Subcutaneous adipose tissue (tissue), 4 donors: ENCODE data around the gene KCNF1. TPM values are rescaled to one million over a fixed set of nuclear protein-coding genes. Genes with fewer than 3 reads are reported as not detected.

Source experiments
- total RNA-seq, 4 donors: library from RNA; depleted of rRNA; stranded (reverse); fragments of >200 nt; gene quantifications; one replicate each; pipeline ENCODE4 v1.1.0, GENCODE V29; 2016
- TF ChIP-seq, protein P1 (sequence below): fragments of 450-650 bp; IDR thresholded peaks from one replicate; pipeline ENCODE4 v1.5.1; 2016; ENCODE audit warnings: low read depth, mild to moderate bottlenecking, control low read depth, antibody characterized with exemption, moderate library complexity

Gene KCNF1
- total RNA-seq, 4 donors from 2014 or later, result not detected

DNA sequence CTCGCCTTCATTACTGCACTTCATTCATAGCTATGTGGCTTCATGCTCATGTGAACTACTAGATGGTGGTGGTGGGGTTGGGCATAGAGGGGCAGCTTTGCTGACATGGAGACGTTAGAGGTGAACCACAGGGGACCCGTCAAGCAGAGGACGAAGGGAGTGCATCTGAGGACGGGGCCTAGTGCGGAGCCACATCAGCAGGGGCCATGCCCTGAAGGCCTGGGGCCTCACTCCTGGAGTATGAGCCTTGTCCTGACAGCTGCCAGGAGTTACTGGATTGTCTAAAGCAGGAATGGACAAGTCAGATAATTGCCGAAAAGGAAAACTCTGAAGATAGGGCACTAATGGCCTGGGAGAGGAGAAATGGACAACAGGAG lies 36.4 kb downstream of the KCNF1 start:
- TF ChIP-seq, protein P1, sequence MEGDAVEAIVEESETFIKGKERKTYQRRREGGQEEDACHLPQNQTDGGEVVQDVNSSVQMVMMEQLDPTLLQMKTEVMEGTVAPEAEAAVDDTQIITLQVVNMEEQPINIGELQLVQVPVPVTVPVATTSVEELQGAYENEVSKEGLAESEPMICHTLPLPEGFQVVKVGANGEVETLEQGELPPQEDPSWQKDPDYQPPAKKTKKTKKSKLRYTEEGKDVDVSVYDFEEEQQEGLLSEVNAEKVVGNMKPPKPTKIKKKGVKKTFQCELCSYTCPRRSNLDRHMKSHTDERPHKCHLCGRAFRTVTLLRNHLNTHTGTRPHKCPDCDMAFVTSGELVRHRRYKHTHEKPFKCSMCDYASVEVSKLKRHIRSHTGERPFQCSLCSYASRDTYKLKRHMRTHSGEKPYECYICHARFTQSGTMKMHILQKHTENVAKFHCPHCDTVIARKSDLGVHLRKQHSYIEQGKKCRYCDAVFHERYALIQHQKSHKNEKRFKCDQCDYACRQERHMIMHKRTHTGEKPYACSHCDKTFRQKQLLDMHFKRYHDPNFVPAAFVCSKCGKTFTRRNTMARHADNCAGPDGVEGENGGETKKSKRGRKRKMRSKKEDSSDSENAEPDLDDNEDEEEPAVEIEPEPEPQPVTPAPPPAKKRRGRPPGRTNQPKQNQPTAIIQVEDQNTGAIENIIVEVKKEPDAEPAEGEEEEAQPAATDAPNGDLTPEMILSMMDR, result no peak

DNA sequence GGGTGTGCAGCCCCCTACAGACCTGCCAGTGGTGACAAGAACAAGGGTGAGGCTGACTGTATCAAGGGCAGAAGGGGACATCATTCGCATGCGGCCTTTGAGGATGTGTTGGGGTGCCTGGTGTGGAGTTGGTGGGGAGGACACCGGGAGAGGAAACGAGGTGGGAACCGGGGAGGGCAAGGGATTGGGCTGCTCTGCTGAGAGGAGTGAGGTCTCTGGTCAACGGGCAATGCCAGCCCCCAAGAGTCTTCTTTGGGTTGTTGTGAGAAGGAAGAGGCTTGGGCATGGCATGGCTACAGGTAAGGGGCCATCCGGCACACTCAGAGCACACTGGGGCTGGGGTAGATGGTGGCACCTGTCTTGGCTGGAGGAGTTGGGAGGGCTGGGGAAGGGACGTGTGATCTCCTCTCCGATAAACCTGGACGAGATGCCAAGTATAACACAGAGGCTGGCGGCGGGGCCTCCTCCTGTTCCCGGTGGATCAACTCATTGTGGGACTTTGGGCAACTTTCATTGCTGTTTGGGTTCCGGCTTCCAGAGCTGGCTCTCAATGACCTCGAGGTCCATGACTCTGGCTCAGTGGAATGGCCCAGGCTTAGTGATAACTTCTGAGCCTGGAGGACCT lies 37.0 kb downstream of the KCNF1 start:
- TF ChIP-seq, protein P1, result no peak

DNA sequence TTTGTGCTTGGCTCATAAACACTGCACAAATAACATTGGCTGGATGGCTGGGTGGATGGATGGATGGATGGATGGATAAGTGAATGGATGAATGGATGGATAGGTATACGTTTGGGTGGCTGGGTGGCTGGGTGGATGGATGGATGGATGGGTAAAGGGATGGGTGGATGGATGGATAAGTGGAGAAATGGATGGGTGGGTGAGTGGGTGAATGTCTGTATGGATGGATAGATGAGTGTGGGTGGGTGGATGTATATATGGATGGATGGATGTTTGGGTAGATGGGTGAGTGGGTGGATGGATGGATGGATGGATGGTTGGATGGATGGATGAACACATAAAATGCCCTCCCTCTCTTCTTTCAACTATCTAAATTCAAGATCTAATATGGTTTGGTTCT lies 38.1 kb downstream of the KCNF1 start:
- TF ChIP-seq, protein P1, result no peak

DNA sequence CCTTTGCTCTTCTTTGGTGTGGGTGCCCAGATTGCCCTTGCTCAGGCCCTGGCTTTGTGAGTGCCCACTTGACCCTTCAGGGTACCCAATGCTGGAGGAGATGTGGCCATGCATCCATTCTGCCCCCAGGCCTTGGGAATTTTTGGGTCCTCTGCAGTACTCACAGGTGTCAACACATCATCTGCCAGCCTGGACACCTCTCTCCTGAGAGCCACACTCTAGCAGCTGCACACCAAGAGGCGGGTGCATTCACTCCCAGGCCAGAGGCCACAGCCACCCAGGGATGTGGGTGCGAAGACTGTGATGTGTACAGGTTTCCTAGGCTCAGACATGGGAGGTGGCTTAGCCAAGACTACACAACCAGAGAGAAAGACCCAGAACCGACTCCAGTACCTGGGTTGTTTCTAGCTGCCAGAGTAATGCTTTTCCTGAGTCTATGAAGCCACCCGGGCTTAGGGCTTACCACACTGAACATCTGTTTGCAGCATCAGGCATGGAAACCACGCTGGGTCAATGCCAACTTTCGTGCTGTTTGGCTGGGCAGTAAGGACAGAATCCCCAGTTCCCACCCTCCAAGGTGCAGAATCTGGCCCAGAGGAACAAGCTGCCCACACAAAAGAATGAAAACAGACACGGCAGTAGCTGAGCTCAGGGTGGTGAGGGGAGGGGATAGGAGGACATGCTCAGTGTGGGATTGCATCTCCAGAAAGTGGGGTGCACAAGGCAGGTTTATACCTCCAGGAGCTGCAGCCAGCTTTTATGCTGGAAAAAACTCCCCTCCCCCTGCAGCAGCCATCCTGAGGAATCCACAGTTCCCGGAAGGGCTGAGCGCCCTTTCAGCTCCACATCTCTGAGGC lies 40.1 kb downstream of the KCNF1 start:
- TF ChIP-seq, protein P1, result no peak

DNA sequence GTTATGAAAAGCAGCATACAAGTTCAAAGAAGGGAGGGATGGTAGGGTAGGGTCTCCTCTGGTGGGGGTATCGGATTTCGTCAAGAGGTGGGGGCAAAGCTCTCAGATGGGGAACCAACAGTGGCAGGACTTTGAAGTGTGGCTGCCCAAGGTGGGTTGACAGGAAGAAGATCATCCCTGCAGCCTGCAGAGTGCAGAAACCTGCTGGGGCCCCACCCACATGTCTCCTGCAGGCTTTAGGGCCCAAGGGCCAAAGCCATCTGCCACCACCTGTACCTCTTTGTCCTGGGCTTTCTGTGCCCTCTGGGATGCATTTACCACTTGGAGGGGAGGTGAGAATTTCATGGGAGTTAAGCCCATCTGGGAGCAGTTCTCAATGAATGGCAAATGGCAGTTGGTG lies 42.7 kb downstream of the KCNF1 start:
- TF ChIP-seq, protein P1, result no peak

DNA sequence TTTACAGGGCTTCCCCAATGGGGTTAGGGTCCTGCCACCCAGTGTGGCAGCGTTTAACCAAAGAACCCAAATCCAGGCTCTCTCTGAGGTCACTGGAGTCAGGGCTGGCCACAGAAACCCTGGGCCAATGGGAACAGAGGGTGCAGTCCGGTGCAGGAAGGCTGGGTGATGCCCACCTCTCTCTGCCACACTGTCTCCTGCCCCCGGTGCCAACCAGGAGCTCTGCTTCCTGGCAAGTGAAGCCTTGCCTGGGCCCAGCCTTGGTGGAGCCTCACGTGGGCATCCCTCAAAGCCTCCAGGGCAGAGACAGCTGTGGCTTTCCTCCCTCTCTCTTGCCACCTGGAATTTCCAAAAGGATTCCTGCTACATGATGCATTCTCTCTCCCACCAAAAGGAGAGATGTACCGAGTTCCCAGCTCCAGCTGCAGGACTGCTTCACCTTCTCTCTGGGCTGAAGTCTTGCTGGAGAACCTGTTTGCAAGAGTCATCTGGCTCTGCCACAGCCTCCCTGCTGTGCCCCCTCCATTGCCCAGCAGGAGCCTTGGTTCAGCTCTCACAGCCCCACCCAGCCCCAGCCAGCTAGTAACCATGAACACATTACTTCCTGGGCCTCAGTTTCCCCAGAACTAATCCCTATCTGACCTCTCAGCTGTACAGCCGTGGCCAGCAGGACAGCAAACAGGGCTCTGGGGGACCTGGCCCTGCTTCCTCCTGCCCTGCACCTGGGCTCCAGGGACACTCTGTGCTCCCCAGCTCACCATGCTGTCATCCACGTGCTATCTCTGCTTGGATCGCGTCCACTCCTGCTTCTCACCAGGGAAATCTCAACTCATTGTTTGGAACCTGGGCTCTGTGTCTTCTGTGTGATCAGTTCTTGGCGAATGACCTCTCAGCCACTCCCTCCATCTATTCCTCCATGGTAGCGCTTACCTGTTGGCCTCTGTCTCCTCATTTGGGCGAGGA lies 43.4 kb downstream of the KCNF1 start:
- TF ChIP-seq, protein P1, result no peak
